ENCODE measurements around the gene MYH10. TPM values are rescaled to one million over a fixed set of nuclear protein-coding genes. Genes with fewer than 3 reads are reported as not detected.

MYH10 gene
- total RNA-seq, 1 donor from 2014 or later: 429 TPM

DNA sequence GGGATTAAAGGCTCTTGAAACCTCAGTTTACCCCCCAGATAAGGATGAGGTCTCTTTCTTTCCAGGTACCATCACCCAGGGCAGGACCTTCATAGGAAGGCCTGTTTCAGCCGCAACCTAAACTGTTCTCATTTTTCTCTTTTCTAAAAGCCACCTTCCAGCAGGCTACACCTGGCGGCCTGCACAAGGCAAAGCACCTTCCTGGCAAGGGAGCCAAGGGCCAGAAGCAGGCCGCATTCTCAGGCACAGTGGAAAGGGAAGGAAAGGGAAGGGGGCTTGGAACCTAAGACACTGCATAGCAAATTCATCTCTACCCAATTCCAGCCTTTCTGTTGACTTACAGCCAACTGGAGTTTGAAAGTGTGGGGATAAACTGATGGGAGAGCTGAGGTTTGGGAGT lies 203.7 kb downstream of the MYH10 start:
- peaks cover 10% of the 10 kb centered on the region for H3K4me1 Mint-ChIP-seq (ENCODE audit: unreplicated experiment)
- no peaks in the 10 kb centered on the region for H3K9me3 Mint-ChIP-seq (ENCODE audit: unreplicated experiment)
- TF ChIP-seq, protein P1, sequence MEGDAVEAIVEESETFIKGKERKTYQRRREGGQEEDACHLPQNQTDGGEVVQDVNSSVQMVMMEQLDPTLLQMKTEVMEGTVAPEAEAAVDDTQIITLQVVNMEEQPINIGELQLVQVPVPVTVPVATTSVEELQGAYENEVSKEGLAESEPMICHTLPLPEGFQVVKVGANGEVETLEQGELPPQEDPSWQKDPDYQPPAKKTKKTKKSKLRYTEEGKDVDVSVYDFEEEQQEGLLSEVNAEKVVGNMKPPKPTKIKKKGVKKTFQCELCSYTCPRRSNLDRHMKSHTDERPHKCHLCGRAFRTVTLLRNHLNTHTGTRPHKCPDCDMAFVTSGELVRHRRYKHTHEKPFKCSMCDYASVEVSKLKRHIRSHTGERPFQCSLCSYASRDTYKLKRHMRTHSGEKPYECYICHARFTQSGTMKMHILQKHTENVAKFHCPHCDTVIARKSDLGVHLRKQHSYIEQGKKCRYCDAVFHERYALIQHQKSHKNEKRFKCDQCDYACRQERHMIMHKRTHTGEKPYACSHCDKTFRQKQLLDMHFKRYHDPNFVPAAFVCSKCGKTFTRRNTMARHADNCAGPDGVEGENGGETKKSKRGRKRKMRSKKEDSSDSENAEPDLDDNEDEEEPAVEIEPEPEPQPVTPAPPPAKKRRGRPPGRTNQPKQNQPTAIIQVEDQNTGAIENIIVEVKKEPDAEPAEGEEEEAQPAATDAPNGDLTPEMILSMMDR (IDR thresholded peaks at IDR 0.05; ENCODE audit: unreplicated experiment): no peak
- DNase-seq (ENCODE audit: low spot score): no peak
- H3K27ac Mint-ChIP-seq (ENCODE audit: unreplicated experiment): no peak overlapping the region
- peaks cover 4% of the 10 kb centered on the region for H3K27me3 Mint-ChIP-seq (ENCODE audit: unreplicated experiment)
- no peak overlapping the region for H3K4me3 Mint-ChIP-seq (ENCODE audit: unreplicated experiment)
- no peaks in the 10 kb centered on the region for H3K36me3 Mint-ChIP-seq (ENCODE audit: low read depth, unreplicated experiment)

DNA sequence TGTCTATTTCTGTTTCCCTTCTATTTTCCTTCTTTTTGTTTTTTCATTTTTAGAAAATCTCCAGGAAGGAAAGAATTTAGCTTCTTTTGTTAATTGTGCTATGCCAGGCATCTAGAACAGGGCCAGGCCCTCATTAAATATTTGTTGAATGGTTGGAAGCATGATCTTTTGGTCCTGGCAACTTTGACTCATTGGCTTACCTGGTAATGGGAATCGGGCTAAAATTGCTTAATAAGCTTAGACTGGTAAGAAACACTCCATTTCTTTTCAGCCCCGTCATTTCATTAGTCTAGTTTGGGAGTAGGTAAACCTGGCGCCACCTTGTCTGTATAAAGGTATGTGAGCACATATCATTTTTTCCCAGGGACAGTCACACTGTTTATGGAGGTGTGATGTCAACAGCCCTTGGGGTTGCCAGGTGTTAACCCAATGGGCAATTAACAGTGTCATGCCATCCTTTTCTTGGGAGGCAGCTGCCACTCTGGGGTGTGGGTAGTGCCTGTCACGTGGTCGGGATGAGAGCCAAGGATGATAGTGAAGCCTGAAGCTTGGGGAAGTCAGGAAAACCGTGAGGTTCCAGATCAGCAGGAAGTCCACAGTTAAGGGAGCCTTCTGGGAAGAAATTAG lies 204.3 kb downstream of the MYH10 start:
- Mint-ChIP-seq H3K9me3 (ENCODE audit: unreplicated experiment) (no peaks in the 10 kb centered on the region), H3K36me3 (ENCODE audit: low read depth, unreplicated experiment) (no peaks in the 10 kb centered on the region), H3K4me1 (ENCODE audit: unreplicated experiment) (peaks cover 10% of the 10 kb centered on the region), H3K4me3 (ENCODE audit: unreplicated experiment) (no peak overlapping the region), H3K27ac (ENCODE audit: unreplicated experiment) (no peak overlapping the region), H3K27me3 (ENCODE audit: unreplicated experiment) (peaks cover 4% of the 10 kb centered on the region)
- DNase-seq (ENCODE audit: low spot score): no peak
- TF ChIP-seq, protein P1 (IDR thresholded peaks at IDR 0.05; ENCODE audit: unreplicated experiment): no peak

Other genes starting within 250 kb of the MYH10 start
- 1,901 TPM for gene RPL26, start 247.5 kb downstream of the MYH10 start, total RNA-seq (ENCODE audit: unreplicated experiment)
- not detected for gene RNF222, start 232.9 kb downstream of the MYH10 start, total RNA-seq (ENCODE audit: unreplicated experiment)
- gene NDEL1, start 194.8 kb downstream of the MYH10 start, total RNA-seq (ENCODE audit: unreplicated experiment): 82.4 TPM
- 0.95 TPM for gene CCDC42, start 114.1 kb upstream of the MYH10 start, total RNA-seq (ENCODE audit: unreplicated experiment)
- gene SPDYE4, start 127.8 kb upstream of the MYH10 start, total RNA-seq (ENCODE audit: unreplicated experiment): not detected
- gene MFSD6L, start 168.6 kb upstream of the MYH10 start, total RNA-seq (ENCODE audit: unreplicated experiment): not detected
- 0.56 TPM for gene PIK3R6, start 236.9 kb upstream of the MYH10 start, total RNA-seq (ENCODE audit: unreplicated experiment)